DMS153 (cell line): ENCODE measurements around the gene SORBS2.

Experiments
- DNase-seq: peaks from one replicate; lab custom pipeline; 2025; lab: John Stamatoyannopoulos, UW

The SORBS2 gene

DNA sequence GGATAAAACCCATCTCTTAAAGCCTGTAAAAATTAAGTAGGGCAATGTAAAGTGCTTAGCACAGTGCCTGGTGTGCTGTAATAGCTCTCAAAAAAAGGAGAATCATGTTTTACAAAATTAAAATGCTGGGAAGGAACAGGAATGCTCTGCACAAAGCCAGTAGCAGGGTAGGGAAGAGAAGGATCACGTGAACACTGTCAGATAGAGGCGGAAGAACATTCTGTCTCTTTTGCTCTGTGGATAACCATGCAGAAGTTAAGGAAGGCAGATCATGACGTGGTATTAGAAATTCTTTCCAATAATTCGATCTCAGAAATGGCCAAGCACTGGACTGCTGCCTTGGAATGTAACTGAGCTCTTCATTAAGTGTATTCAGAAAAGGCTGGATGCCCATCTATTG lies 140.5 kb downstream of the SORBS2 start:
- no peak for DNase-seq

DNA sequence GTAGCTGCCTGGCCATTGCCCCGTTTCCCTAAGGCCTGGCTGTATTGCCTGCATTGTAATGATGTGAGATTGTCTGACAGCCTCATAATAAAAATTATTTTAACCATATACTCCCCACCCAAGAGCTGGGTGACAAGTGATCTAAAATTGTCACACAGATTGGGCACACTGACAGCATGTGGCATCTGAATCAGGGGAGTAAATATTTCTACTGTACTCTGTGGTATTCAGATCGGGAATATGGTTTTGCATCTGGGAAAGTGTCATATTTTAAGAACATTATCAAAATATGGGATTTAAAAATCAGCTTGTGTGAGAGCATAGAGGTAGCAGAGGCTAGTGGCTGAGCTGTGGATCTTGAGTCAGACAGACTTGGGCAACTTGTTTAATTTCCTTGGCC lies 140.9 kb downstream of the SORBS2 start:
- DNase-seq: no peak

DNA sequence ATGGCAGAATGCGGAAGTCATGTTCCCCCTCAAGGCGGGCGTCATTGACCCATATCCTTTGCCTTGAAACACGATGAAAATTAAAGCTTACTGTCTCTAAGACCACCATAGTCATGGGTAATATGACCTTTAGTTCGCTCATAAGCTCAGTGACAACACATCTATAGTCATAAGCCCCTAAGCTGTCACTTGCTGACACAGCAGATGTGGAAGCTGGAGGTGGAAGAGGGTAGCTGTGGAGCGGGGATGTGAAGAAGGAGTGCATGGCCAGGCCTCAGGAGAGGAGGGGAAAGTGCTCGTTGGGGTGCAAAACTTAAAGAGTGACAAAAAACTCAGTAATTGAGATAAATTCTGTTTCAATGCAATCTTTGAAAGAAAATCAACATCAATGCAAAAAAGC lies 142.7 kb downstream of the SORBS2 start:
- no peak for DNase-seq

DNA sequence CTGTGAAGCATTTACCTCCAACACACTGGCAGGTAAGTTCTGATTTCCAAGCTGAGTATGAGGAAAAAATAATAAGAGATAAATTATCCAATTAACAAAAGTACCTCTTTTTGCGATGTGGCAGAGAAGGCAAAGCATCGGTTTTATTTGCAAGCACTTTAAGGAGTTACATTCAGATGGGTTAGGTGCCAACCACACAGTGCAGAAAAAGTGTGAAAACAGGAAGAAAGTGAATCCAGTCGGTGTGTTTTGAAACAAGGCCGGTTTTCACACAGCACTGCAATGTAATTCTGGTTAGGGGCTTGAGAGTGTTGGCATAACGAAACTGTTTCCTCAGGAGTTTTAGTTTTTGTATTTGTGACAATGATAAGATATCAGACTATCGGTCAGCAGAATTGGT lies 145.8 kb downstream of the SORBS2 start:
- DNase-seq: no peak

DNA sequence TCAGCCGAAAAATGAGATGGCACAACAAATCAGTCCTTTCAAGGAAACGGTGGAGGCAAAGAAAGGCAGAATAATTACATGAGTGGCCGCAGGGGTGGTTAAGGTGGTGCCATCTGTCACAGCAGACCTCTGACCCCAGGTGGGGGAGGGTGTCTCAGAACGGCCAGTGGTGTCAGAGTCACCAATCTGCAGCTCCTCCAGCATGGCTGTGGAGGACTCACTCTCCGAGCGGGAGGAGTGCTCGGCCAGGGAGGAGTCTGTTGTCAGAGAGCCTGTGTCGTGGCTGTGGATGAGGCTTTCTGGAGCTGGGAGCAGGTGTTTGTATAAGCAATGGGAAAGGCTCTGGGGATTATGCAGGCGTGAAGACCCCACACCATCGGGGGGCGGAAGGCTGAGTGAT lies 146.3 kb downstream of the SORBS2 start:
- no peak for DNase-seq

DNA sequence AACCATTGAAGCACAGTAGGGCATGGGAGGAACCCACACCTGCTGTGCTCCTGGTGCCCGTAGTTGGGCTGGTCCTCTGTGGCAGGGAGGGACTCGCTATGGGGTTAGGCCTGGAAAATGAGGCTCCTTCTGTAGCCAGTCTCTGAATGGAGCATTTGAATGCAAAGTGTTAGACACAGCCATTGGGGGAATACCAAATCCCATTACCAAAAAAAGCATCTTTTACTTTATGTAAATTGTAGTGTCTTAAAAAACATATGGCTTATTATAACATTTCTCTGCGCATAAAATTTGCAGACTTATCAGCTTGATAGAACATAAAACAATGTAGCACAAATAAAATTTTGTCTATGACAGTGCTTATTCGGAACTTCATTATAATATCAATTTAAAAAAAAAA lies 147.5 kb downstream of the SORBS2 start:
- no peak for DNase-seq

DNA sequence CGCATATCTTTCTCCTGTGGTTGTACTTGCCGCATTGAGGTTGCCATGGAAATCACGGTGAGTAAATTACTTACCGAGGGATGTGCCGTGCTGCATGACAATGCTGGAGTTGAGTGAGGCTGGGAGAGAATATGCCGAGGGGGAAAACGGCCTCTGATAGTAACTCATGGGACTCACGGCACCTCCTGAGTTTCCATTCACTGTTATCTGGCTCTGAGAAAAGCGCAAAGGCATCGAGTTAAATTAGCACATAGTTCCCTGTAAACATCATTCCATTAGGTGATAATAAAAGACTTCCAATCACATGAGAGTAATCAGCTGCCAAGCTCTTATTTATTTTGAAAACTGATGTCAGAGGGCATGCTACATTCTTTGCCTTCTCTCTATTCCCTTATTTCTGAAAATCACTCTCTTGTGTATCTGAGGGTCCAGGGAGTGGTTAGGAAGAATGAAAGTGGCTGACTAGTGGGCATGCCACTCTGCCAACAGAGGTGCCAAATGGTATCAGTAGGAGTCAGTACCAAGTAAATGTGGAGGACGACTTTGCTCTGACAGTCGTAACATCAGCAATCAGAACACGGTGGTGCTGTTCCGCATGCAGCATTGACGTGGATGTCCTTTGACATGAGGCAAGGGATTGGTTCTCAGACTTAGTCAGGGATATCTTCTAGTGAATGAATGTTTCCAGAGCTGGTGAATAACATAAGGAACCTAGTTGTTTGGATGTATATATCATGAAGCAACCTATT lies 149.8 kb downstream of the SORBS2 start:
- DNase-seq: no peak

DNA sequence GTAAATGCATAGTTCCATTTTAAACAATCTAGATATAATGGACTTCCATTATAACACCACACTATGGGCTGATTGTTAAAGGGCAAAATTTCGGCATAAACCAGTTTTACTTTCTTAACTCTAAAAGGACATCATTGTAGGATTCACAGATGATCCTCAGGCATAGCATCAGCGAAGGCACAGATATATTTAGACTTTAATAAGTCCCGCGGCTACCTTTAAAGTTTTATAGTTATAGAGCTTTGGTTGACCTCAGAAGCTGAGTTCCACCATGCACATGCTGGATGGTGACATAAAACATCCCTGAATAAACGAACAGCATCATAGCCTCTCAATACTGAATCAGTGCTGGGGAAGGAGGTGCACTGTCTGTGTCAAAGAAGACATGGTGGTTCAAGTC lies 151.7 kb downstream of the SORBS2 start:
- no peak for DNase-seq

DNA sequence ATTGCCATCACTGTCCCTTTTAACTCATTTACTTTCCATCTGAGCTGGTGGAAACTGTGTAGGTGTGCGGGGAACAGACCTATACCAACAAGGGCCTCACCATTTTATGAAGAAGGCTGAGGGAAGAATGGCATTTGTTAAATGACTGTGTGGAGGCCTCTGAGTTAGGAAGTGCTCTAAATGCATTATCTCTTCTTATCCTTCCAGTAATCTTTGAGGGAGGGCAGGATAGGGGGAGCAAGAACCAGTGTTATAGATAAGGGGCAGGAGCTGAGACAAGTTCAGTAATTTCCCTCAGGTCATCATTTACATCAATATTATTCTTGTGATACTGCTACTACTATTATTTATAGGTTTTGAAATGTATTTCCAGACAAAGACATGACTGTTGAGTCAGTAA lies 154.3 kb downstream of the SORBS2 start:
- DNase-seq: no peak

DNA sequence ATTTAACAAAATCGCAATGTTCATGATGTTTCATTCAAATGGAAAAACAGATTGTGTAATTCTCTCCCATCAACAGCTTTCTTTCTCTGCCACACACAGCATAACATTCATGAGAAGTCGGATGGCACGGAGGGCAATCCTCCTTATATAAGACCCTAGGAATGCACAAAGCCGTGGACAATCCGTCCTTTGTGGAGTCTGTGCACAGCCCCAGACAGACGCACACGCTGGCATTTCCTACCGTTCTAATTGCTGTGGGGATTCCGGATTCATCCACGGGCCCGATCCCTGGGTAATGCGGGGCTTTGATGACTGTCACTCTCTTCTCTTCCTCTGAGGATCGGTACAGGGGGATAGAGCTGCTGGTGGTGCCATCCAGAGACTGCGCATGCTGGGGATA lies 154.8 kb downstream of the SORBS2 start:
- no peak for DNase-seq

DNA sequence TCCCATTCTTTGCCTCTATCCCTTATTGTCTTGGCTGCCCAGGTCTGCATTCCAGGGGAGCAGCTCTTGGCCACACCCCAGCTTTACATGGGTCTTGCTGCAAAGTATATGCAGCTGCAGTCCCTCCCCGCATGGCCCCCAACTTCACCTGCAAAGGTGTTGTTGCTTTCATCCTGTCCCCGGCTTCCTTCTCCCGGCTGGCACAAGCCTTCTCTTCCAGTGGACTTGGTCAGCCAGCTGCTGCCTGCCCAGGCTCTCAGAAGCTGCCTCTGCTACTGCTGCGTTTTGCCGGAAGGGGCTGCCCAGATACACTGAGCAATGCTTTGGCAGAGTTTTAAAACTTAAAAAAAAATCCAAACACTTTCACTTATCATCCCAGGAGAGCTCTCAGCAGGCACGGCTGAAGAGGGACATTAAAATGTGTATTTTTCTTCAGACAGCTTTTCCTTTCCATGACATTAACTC lies 155.5 kb downstream of the SORBS2 start:
- DNase-seq: no peak

DNA sequence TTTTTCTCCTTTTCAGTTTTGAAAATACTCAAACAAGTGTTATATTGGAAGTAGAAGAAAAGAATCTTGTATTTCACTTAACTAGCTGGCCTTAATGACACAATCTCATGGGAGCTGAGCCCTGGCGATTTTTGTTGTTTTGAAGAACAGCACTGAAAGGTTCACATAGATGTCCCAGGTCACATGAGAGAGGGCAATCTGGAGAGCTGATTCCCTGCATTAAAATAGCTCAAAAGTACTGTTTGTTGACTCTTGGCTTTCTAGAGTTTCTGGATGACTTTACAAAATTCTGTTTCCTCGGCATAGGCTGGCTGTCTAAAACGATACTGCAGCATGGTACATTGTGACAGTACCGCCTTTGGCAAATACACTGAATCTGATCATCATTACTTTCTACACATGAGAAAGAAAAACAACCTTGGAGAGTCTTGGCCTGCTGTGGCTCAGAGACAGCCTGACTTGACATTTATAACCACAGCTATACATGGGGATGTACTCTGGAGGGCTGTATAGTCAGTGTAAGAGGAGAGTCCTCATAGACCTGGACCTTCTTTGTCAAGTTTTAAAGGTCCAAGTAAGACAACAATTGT lies 156.9 kb downstream of the SORBS2 start:
- no peak for DNase-seq

DNA sequence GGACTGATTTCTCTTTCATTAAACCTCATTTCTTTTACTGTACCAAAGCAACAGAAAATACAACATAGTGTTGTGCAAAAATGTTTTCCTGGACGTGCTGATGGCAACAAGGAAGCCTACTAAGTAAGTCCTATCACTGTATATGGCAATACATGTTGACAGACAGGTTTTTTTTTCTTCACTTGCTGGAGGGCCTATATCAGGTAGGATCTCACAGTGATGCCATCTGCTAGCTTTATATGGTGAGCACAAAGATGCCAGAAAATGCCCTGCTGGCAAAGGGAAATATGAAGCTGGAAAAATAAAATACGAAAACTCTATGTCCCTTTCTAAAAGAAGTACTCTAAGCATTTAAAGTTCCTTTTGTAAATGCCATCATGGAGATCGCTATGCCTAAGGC lies 157.7 kb downstream of the SORBS2 start:
- DNase-seq: no peak

DNA sequence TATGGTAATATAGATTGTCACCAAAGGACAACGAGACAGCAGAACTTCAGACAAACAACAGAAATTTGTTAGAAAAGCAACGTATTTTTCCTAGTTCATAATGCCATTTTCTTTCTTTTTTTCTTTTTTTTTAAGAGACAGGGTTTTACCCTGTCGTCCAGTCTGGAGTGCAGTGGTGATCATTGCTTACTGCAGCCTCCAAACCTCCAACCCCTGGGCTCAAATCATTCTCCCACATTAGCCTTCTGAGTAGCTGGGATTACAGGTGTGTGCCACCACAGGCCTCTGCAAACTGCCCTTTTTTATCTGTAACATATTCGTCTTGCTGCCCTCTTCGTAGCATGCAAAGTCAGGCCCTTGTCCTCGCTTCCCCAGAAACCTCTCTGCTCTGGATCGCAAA lies 160.1 kb downstream of the SORBS2 start:
- no peak for DNase-seq

DNA sequence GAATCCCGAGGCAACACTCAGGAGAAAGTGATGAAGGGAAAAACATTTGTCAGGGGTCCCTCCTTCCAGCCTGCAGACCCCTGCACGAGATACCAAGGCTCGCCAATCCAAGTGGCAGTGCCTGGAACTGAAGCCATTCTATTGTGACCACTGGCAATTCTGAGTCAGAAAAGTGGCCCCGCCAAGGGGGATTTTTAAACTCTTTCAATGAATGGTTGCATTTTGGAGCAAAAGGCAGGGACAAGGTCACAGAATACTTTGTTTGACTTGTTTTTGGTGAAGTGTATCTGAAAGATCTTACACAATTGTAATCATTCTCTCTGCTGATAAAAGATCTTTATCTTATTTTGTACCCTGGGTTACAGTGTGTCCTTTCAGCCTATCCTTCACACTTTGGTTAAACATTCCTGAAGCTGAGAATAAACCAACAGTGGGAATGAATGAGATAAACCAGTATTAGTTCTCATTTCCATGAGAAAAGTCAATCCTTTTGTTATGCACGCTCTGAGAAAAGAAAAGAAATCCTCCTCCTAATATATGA lies 160.8 kb downstream of the SORBS2 start:
- no peak for DNase-seq

DNA sequence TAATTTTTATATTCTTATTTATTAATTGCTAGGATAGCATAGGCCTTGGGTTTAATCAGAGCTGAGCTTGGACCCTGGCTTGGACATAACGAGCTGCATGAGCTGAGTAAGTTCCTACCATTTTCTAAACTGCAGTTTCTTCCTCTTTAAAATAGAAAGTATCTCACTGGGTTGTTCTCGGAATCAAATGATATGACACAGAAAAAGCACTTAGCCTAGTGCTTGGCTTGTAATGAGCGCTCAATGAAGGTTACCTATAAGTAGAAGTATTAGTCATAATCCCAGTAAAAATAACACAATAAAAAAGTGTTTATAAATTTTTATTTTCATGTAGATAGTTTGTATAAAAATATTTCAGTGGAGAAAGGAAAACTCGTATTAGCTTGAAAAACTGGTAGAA lies 163.4 kb downstream of the SORBS2 start:
- no peak for DNase-seq

DNA sequence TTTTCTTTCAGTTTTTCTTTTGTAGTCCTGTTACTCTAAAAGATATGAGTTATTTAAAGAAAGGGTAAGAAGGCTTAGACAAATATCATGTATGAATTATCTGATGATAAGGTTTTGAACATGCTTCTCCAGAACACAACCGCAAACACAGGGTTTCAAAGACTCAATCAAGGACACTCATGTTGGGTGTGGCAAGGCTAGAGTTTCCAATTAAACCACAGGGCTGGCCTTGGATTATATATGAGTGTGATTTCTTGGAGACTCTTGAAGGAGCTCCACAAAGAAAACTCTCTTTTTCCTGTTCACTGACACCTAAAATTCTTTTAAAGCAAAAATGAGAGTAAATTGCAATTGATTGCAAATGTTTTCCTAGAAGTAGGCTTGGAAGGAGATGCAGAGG lies 166.6 kb downstream of the SORBS2 start:
- DNase-seq: no peak

DNA sequence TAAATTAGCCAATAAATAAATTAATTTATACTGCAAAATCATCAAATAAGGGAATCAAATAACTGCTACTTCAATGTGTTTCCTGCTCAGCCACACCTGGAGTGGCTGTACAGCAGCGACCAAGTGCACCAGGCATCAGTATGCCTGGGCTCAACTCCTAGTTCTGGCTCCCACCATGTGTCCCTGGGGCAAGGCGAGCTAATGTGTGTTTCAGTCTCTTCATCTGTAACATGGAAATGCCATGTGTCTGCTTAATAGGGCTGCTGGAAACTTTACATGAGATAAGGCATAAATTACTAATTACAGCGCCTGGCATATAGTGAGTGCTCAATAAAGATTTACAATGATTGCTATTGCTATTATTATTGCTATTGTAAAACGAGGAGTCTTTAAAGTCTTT lies 167.6 kb downstream of the SORBS2 start:
- no peak for DNase-seq

DNA sequence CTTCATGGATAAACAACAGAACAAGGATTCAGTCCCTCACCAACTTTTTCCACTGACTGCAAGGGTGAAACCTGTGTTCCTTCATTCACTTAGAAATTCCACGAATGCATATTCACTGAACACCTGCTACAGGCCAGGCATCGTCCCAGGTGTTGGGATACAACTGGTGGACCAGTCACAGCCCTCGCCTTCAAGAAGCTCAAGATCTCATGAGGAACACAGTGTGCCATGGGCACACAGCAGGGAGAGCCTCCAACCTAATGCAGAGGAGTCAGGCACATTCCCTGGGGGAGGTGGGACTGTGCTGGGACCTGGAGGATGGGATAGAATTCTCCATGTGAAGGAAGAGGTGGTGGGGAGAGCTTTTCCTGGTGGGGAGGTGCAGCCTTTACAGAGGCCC lies 169.1 kb downstream of the SORBS2 start:
- DNase-seq: no peak

DNA sequence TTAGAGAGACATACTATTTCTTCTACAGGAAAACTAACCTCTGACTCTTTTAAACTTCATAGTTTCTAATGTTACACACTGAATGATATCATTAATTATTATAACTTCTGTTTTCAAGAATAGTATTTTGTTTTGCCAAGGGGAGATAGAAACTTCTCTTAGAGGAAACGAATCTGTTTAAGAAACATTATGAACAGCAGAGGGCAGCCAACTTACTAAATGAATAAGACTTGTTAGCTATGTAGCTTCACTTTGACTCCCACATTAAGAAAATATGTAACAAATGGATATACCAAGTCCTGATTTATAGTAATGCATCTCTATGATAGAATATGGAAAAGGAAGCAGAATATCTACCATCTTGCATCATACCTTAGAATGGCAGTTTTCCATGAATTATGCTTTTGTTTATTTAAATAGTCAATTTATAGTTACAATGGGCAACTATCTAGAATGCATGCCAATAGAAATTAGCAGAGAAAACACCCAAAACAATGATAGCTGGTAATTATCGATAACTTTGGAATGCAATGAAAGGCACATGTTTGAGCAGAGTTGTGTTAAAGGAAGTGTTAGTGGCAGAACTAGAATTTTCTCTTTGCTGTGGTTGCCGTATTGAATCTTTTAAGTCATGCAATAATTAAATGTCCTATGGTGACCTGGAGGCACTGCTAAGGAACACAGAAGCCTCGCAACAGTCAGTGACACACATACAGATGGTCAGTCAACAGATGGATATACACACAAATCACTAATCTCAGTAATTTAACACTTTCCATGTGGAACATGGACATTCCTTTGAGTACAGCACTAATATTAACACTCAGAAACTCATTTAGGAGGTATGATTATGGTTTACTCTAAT lies 171.0 kb downstream of the SORBS2 start:
- peak; percentile 61 for DNase-seq

DNA sequence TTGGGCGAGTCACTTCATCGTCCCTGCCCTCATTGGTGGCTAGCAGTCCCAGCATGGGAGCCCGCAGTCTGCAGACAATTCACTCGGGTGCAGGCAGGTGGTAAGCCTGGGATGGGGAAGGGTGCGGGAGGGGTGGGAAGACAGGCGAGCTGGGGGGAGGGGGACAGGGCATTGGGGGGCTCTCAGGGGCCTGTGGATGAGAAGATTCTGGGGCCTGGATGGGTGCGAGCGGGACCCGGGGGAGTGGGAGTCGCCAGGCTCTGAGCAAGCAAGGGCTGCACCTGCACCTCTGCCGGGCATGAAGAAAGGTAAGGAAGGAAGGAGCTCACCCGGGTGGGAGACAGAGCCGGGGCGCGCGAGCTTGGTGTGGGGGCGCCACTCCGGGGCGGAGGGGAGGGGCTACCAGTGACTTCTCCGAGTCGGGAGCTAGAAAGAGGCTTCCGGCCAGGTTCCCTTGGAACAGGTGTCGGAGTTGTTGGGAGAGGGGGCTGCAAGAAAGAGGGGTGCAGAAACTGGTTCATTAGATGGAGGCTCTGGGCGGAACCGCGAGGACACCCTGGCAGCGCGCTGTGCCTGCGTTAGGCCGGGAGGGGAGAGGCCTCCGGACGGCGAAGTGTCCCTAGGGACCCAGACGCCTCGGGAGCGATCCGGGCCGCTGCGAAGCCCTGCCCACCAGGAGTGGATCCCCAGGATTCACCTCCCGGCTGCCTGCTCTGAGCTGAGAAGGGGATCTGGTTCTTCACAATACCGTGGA lies 173.3 kb downstream of the SORBS2 start:
- no peak for DNase-seq

DNA sequence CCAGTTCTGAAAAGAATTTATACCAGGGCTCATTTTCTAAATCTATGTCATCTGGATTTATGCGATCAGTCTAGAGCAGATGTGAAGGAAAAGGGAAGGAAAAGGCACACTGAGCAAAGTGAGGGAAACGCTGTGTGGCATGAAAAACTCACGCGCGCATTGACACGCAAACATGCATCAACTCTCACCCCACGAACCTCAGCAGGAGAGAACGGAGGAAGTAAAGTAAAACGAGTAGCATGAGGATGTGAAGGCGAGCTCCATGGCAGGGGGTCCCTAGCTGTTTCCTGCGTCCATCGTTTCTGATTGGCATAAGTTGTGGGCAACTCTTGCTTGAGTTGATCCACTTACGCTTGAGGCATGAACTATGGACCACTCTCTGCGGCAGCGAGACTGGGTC lies 173.9 kb downstream of the SORBS2 start:
- no peak for DNase-seq
